GM21619 (cell line): Measurements from ENCODE around the gene COMMD4.
"Not testable (repeated sequence)": the region's sequence is repeated elsewhere in the genome, so short reads cannot be mapped to it uniquely, and the experiment has no call there.

Experiments used
- ATAC-seq: cut with Tn5 transposase; IDR thresholded peaks from one replicate; pipeline ENCODE4 v1.9.1; 2021; ENCODE audit not compliant: unreplicated experiment

COMMD4 gene

GRCh38 chr15:75371486-75371885 is 35.6 kb downstream of the COMMD4 start:
- ATAC-seq = no peak

- ATAC-seq = no peak
Observed at GRCh38 chr15:75371901-75372688, 36.2 kb downstream of the COMMD4 start.

GRCh38 chr15:75380773-75381172 is 44.9 kb downstream of the COMMD4 start:
- ATAC-seq = no peak

- ATAC-seq = not testable (repeated sequence)
Observed at GRCh38 chr15:75383986-75384385, 48.1 kb downstream of the COMMD4 start.
